ENCODE data around the gene HDGFL2. TPM values are rescaled to one million over a fixed set of nuclear protein-coding genes. Genes with fewer than 3 reads are reported as not detected.

HDGFL2 gene
- total and polyA plus RNA-seq, 10 of the 15 experiments (the other 5 are each of a cell fraction or from before 2014, with no cell fraction given) = 0.16 to 56.9 (median 25.3) TPM

DNA sequence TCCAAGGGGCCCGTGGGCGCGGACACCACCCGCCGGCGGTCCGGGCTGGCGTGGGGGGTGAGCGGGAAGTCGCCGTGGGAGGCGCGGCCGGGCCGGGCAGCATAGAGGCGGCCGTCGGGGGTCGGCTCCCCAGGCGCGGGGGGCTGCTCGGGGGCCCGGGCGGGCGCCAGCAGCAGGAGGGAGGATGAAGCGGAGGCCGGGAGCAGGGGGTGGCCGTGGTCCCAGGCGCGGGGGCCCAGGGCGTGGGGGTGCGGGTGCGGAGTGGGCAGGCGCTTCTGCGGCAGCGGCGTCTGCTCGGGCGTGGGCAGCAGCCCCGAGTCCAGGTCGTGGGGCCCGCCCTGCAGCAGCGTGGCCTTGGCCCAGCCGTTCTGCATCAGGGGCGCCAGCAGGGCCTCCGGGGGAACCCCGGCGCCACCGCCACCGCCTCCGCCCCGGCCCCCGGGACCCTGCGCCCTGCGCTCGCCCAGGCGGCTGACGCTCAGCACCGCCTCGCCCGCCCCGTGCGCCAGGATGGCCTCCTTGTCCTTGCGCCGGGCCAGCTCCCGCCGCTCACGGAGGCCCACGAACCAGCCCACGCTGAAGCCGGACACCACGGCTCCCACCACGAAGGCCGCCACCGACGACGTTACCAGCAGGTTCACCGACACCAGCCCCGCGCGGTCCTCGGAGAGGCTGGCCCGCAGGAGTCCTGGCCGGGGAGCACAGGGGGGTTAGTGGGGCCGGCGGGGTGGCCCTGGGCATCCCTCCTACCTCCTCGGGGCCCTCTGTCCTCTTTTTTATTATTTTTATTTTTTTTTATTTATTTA is 71.9 kb downstream of the HDGFL2 start:
- BruUV-seq (replicated peaks) = no TSS peak
- no peak for ATAC-seq
- CTCF ChIA-PET = no interaction called here
- Histone ChIP-seq H3K9me3 (replicated peaks; ENCODE audit: control insufficient read depth, insufficient read depth, low read length) (peaks cover 2% of the 10 kb centered on the region; the same call in 2 of the 3 replicates), H3K27me3 (replicated peaks in 1 of 2; ENCODE audit: control insufficient read depth in 2 of 2, insufficient read depth in 2 of 2, low read length in 1 of 2) (no peaks in the 10 kb centered on the region), H2AFZ (ENCODE audit: control insufficient read depth, low read depth, low read length) (no peak overlapping the region), H3K4me2 (ENCODE audit: control insufficient read depth, insufficient read depth) (no peak overlapping the region), H3K36me3 (ENCODE audit: control insufficient read depth in 2 of 2, insufficient read depth in 2 of 2, low read length in 1 of 2) (no peaks in the 10 kb centered on the region), H3K79me2 (ENCODE audit: control insufficient read depth, insufficient read depth, low read length) (no peaks in the 10 kb centered on the region), H3K27ac (ENCODE audit: control insufficient read depth, insufficient read depth) (no peak overlapping the region), H4K20me1 (ENCODE audit: control insufficient read depth, insufficient read depth) (no peaks in the 10 kb centered on the region), H3K9ac (ENCODE audit: control insufficient read depth, insufficient read depth, low read length) (no peak overlapping the region), H3K4me3 (no peak overlapping the region), H3K4me1 (ENCODE audit: control insufficient read depth, insufficient read depth, low read length) (peaks cover 9% of the 10 kb centered on the region)
- RAD21 ChIA-PET (ENCODE audit: unreplicated experiment) = no interaction called here
- 88% methylated on average over 25 of the region's 87 CpGs for WGBS (ENCODE audit: insufficient coverage, insufficient replicate concordance, low lambda C conversion rate, missing lambda C conversion rate)
- intact Hi-C loops (cut with micrococcal nuclease; ENCODE audit: unreplicated experiment) = no loop called here
- POLR2A ChIA-PET = no interaction called here
- TF ChIP-seq JUNB (IDR thresholded peaks at IDR 0.05) (no peak), NR2C1 (IDR thresholded peaks at IDR 0.05) (no peak), ZZZ3 (IDR thresholded peaks at IDR 0.05; ENCODE audit: control insufficient read depth, insufficient read length, low read depth) (no peak), NBN (IDR thresholded peaks at IDR 0.05) (no peak), CREB1 (IDR thresholded peaks at IDR 0.05; ENCODE audit: low read depth) (no peak), RBBP5 (conservative IDR thresholded peaks at IDR 0.05) (no peak), EGR1 (IDR thresholded peaks at IDR 0.05; ENCODE audit: borderline replicate concordance in 1 of 2, low read depth in 2 of 2, low read length in 2 of 2) (no peak), HDAC6 (IDR thresholded peaks at IDR 0.05; ENCODE audit: unreplicated experiment) (no peak), HCFC1 (IDR thresholded peaks at IDR 0.05; ENCODE audit: low read length) (no peak), ETV6 (conservative IDR thresholded peaks at IDR 0.05 in 1 of 2, IDR thresholded peaks at IDR 0.05 in 1 of 2; ENCODE audit: borderline replicate concordance in 1 of 2, low read depth in 1 of 2) (no peak), HDGF (IDR thresholded peaks at IDR 0.05) (no peak), NFXL1 (IDR thresholded peaks at IDR 0.05; ENCODE audit: borderline replicate concordance) (no peak), BCL11A (IDR thresholded peaks at IDR 0.05; ENCODE audit: low read depth, low read length) (no peak), TAF1 (IDR thresholded peaks at IDR 0.05; ENCODE audit: borderline replicate concordance, low read depth, low read length) (no peak)
- TF ChIP-seq, protein P1, sequence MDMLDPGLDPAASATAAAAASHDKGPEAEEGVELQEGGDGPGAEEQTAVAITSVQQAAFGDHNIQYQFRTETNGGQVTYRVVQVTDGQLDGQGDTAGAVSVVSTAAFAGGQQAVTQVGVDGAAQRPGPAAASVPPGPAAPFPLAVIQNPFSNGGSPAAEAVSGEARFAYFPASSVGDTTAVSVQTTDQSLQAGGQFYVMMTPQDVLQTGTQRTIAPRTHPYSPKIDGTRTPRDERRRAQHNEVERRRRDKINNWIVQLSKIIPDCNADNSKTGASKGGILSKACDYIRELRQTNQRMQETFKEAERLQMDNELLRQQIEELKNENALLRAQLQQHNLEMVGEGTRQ (IDR thresholded peaks at IDR 0.05; ENCODE audit: borderline replicate concordance, low read depth, low read length) = no peak
- TF ChIP-seq, protein P2, sequence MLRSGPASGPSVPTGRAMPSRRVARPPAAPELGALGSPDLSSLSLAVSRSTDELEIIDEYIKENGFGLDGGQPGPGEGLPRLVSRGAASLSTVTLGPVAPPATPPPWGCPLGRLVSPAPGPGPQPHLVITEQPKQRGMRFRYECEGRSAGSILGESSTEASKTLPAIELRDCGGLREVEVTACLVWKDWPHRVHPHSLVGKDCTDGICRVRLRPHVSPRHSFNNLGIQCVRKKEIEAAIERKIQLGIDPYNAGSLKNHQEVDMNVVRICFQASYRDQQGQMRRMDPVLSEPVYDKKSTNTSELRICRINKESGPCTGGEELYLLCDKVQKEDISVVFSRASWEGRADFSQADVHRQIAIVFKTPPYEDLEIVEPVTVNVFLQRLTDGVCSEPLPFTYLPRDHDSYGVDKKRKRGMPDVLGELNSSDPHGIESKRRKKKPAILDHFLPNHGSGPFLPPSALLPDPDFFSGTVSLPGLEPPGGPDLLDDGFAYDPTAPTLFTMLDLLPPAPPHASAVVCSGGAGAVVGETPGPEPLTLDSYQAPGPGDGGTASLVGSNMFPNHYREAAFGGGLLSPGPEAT (IDR thresholded peaks at IDR 0.05; ENCODE audit: low read depth) = no peak
- TF ChIP-seq, protein P3, sequence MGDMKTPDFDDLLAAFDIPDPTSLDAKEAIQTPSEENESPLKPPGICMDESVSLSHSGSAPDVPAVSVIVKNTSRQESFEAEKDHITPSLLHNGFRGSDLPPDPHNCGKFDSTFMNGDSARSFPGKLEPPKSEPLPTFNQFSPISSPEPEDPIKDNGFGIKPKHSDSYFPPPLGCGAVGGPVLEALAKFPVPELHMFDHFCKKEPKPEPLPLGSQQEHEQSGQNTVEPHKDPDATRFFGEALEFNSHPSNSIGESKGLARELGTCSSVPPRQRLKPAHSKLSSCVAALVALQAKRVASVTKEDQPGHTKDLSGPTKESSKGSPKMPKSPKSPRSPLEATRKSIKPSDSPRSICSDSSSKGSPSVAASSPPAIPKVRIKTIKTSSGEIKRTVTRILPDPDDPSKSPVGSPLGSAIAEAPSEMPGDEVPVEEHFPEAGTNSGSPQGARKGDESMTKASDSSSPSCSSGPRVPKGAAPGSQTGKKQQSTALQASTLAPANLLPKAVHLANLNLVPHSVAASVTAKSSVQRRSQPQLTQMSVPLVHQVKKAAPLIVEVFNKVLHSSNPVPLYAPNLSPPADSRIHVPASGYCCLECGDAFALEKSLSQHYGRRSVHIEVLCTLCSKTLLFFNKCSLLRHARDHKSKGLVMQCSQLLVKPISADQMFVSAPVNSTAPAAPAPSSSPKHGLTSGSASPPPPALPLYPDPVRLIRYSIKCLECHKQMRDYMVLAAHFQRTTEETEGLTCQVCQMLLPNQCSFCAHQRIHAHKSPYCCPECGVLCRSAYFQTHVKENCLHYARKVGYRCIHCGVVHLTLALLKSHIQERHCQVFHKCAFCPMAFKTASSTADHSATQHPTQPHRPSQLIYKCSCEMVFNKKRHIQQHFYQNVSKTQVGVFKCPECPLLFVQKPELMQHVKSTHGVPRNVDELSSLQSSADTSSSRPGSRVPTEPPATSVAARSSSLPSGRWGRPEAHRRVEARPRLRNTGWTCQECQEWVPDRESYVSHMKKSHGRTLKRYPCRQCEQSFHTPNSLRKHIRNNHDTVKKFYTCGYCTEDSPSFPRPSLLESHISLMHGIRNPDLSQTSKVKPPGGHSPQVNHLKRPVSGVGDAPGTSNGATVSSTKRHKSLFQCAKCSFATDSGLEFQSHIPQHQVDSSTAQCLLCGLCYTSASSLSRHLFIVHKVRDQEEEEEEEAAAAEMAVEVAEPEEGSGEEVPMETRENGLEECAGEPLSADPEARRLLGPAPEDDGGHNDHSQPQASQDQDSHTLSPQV (IDR thresholded peaks at IDR 0.05) = no peak
- in situ Hi-C loops (cut with MboI) = no loop called here
- no peak for DNase-seq (ENCODE audit: low read depth, low spot score)
- FAIRE-seq = no peak
- SMC1A ChIA-PET (ENCODE audit: uncharacterized antibody, unreplicated experiment) = no interaction called here

All from GM12878 (cell line).